Nephron (organoid): ENCODE results near the gene VPS18.

Experiments
- H3K27ac Mint-ChIP-seq, 3 experiments: 2 replicates each; pipeline ENCODE4 v1.8.0; 2020; ENCODE audit warnings: mixed read lengths in 3 of 3, mild to moderate bottlenecking in 2 of 3, moderate library complexity in 1 of 3
- H3K27me3 Mint-ChIP-seq: 2 replicates; pipeline ENCODE4 v1.8.0; 2021; ENCODE audit warnings: low read depth, mild to moderate bottlenecking, moderate library complexity, mixed read lengths
- H3K36me3 Mint-ChIP-seq: 2 replicates; pipeline ENCODE4 v1.8.0; 2020; ENCODE audit warnings: low read depth, mixed read lengths
- H3K4me1 Mint-ChIP-seq: 2 replicates; pipeline ENCODE4 v1.8.0; 2020; ENCODE audit warnings: mixed read lengths
- H3K4me3 Mint-ChIP-seq, 3 experiments: 2 replicates each; pipeline ENCODE4 v1.8.0; 2020; ENCODE audit warnings: mild to moderate bottlenecking in 3 of 3, mixed read lengths in 3 of 3, moderate library complexity in 2 of 3
- H3K9me3 Mint-ChIP-seq: 2 replicates; pipeline ENCODE4 v1.8.0; 2020; ENCODE audit warnings: mixed read lengths
- TF ChIP-seq, protein P1 (sequence below), 3 experiments: fragments of 200-600 bp; sonication (generic); IDR thresholded peaks; one replicate each; pipeline ENCODE4 v1.5.0; 2021; ENCODE audit warnings: antibody characterized with exemption in 3 of 3; ENCODE audit not compliant: unreplicated experiment in 3 of 3

The VPS18 gene, protein sequence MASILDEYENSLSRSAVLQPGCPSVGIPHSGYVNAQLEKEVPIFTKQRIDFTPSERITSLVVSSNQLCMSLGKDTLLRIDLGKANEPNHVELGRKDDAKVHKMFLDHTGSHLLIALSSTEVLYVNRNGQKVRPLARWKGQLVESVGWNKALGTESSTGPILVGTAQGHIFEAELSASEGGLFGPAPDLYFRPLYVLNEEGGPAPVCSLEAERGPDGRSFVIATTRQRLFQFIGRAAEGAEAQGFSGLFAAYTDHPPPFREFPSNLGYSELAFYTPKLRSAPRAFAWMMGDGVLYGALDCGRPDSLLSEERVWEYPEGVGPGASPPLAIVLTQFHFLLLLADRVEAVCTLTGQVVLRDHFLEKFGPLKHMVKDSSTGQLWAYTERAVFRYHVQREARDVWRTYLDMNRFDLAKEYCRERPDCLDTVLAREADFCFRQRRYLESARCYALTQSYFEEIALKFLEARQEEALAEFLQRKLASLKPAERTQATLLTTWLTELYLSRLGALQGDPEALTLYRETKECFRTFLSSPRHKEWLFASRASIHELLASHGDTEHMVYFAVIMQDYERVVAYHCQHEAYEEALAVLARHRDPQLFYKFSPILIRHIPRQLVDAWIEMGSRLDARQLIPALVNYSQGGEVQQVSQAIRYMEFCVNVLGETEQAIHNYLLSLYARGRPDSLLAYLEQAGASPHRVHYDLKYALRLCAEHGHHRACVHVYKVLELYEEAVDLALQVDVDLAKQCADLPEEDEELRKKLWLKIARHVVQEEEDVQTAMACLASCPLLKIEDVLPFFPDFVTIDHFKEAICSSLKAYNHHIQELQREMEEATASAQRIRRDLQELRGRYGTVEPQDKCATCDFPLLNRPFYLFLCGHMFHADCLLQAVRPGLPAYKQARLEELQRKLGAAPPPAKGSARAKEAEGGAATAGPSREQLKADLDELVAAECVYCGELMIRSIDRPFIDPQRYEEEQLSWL

DNA sequence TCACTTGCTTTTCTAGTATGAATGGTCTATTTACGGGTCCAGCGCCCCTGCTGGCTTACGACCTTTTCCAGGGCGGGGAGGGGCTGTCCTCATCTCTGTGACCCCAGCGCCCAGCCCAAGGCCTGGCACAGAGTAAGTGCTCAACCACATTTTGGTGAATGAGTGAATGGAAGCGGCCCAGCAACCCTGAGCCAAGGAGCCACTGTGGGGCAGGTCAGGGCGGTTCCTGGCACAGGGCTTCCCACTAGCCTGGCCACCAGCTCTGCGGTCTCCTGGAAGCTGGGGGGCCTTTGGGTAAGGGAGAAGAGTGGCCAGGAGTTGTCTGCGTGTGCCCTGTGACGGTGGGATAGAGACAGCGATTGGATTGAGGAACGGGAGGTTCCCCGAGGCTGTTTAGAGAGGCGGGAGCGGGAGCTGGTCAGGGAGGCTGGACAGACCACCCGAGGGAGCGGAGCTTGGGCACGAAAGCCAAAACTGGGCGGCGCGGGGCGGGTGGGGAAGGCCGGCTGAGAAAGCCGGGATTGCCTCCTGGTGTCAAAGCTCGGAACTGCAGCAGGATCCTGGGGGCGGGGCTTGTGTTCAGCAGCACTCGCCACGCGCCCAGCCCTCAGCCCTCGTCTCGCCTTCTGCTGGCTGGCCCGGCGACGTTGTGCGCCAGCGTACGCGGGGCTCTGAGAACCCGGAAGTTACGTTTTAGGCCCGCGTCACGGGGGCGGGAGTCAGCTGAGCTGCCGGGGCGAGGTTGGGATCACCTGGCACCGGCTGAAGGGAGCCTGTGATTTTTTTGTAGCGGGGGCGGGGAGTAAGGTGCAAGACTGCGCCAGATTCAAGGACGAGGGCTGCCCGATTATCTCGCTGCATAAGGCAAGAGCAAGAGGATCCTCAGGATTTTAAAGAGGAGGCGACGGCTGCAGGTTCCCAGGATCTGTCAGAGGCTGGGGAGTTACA lies at the start of gene VPS18:
TSS of gene VPS18 (plus strand) at position 718 of the 948 bp plus-strand sequence. CDS start 319 bp downstream, outside the sequence.
- Mint-ChIP-seq H3K9me3 (no peaks in the 10 kb centered on the region), H3K4me3 (peak within 1 kb of the TSS; percentile 100), H3K27ac (peak within 1 kb of the TSS; percentile 75 to 97 (median 96)), H3K4me1 (peaks cover 19% of the 10 kb centered on the region), H3K27me3 (peaks cover 18% of the 10 kb centered on the region), H3K36me3 (peaks cover 21% of the 10 kb centered on the region)
- TF ChIP-seq, protein P1, sequence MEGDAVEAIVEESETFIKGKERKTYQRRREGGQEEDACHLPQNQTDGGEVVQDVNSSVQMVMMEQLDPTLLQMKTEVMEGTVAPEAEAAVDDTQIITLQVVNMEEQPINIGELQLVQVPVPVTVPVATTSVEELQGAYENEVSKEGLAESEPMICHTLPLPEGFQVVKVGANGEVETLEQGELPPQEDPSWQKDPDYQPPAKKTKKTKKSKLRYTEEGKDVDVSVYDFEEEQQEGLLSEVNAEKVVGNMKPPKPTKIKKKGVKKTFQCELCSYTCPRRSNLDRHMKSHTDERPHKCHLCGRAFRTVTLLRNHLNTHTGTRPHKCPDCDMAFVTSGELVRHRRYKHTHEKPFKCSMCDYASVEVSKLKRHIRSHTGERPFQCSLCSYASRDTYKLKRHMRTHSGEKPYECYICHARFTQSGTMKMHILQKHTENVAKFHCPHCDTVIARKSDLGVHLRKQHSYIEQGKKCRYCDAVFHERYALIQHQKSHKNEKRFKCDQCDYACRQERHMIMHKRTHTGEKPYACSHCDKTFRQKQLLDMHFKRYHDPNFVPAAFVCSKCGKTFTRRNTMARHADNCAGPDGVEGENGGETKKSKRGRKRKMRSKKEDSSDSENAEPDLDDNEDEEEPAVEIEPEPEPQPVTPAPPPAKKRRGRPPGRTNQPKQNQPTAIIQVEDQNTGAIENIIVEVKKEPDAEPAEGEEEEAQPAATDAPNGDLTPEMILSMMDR (IDR thresholded peaks at IDR 0.05; ENCODE audit: unreplicated experiment in 3 of 3): peak; percentile 92 to 97 (median 96)

DNA sequence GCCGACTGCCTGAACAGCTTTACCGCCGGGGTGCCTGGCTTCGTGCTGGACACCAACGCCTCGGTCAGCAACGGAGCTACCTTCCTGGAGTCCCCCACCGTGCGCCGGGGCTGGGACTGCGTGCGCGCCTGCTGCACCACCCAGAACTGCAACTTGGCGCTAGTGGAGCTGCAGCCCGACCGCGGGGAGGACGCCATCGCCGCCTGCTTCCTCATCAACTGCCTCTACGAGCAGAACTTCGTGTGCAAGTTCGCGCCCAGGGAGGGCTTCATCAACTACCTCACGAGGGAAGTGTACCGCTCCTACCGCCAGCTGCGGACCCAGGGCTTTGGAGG lies 49.6 kb upstream of the VPS18 start:
- TF ChIP-seq, protein P1 (IDR thresholded peaks at IDR 0.05; ENCODE audit: unreplicated experiment in 3 of 3): no peak
- Mint-ChIP-seq H3K4me1 (peaks cover 26% of the 10 kb centered on the region), H3K9me3 (no peaks in the 10 kb centered on the region), H3K27ac (peak overlapping the region in 2 of 3 experiments; percentile 86 to 87), H3K36me3 (no peaks in the 10 kb centered on the region), H3K27me3 (peaks cover 71% of the 10 kb centered on the region), H3K4me3 (peak overlapping the region; percentile 82 to 88 (median 83))

DNA sequence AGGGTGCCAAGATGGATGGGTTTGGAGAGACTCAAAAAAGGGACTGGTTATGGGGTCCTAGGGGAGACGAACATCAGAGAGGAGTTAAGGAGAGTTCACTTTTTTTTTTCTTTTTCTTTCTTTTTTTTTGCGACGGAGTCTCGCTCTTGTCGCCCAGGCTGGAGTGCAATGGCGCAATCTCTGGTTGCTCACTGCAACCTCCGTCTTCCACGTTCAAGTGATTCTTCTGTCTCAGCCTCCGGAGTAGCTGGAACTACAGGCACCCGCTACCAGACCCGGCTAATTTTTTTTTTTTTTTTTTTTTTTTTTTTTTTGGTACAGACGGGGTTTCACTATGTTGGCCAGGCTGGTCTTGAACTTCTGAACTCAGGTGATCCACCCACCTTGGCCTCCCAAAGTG lies 49.2 kb upstream of the VPS18 start:
- H3K36me3 Mint-ChIP-seq: no peaks in the 10 kb centered on the region
- no peaks in the 10 kb centered on the region for H3K9me3 Mint-ChIP-seq
- H3K4me3 Mint-ChIP-seq: peak overlapping the region; percentile 82 to 88 (median 83)
- peaks cover 26% of the 10 kb centered on the region for H3K4me1 Mint-ChIP-seq
- TF ChIP-seq, protein P1 (IDR thresholded peaks at IDR 0.05; ENCODE audit: unreplicated experiment in 3 of 3): no peak
- peak overlapping the region in 2 of 3 experiments; percentile 86 to 87 for H3K27ac Mint-ChIP-seq
- H3K27me3 Mint-ChIP-seq: peaks cover 67% of the 10 kb centered on the region

DNA sequence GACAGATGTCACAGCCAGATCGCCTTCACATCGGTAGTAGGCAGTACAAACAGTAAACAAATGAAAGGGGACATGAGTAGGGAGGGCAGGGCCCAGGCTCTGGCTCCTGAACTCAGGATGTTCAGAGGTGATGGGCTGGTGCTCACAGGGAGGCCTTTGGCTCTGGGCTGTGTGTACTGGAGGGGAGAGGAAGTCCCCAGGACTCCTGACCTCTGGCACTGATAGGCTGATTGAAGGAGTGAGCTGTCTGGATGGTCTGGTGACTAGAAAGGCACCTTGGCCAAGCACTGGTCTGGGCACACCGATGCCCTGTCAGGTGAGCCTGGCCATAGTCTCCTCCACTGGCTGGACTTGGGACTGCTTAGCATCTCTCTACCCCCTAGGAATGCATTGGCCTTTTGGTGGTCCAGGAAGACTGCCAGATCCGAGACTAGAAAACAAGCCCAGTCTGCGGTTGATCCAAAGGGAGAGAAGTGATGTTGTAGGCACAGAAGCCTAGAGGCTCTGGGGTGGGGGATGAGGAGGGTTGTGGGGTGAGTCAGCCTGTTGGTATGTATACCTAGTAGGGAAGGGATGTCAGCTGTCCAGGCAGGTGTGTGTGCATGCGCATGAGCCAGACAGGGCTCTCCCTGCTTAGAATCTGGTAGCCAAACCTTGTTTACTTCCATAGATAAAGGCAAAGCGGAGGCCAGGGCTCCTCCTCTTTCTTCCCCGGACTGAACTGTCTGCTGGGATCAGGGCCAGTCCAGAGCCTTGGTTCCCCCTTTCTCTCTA lies 48.6 kb upstream of the VPS18 start:
- Mint-ChIP-seq H3K4me1 (peaks cover 26% of the 10 kb centered on the region), H3K4me3 (peak overlapping the region; percentile 72 to 82 (median 78)), H3K36me3 (peaks cover 4% of the 10 kb centered on the region), H3K9me3 (no peaks in the 10 kb centered on the region), H3K27me3 (peaks cover 62% of the 10 kb centered on the region), H3K27ac (peak overlapping the region in 2 of 3 experiments; percentile 81 to 86)
- TF ChIP-seq, protein P1 (IDR thresholded peaks at IDR 0.05; ENCODE audit: unreplicated experiment in 3 of 3): no peak

DNA sequence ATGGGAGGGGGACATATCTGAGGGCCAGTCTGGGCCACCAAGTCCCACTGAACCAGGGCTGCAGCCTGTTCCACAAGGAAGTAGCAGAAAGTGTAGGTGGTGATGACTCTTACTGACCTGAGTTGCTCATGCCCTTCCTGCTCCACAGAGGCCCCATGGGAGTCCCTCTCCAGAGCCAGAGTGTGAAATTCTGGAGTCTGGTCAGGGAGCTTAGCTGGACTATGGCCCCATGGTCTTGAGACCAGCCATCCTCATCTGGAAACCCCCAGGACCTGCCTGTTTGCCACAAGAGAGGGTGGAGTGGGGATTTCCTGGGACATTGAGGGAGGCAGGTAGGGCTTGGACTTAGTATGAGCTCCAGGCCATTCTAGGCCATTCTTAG lies 47.4 kb upstream of the VPS18 start:
- peaks cover 5% of the 10 kb centered on the region for H3K36me3 Mint-ChIP-seq
- peak overlapping the region; percentile 3 to 81 (median 6) for H3K27ac Mint-ChIP-seq
- peaks cover 26% of the 10 kb centered on the region for H3K4me1 Mint-ChIP-seq
- TF ChIP-seq, protein P1 (IDR thresholded peaks at IDR 0.05; ENCODE audit: unreplicated experiment in 3 of 3): no peak
- peak overlapping the region; percentile 47 to 74 (median 53) for H3K4me3 Mint-ChIP-seq
- H3K27me3 Mint-ChIP-seq: peaks cover 51% of the 10 kb centered on the region
- H3K9me3 Mint-ChIP-seq: no peaks in the 10 kb centered on the region
